TTC549 (cell line): Measurements from ENCODE around the gene NKTR.
"Not testable (repeated sequence)": the region's sequence is repeated elsewhere in the genome, so short reads cannot be mapped to it uniquely, and the experiment has no call there.

ENCODE experiments used
- FAIRE-seq: peaks from 2 replicates; lab custom pipeline; 2012; peaks lifted over from hg19 to GRCh38; lab: Jason Lieb, UNC

Gene NKTR

GRCh38 chr3:42597098-42597497 lies 3.4 kb upstream of the NKTR start:
- FAIRE-seq, result not testable (repeated sequence)

DNA sequence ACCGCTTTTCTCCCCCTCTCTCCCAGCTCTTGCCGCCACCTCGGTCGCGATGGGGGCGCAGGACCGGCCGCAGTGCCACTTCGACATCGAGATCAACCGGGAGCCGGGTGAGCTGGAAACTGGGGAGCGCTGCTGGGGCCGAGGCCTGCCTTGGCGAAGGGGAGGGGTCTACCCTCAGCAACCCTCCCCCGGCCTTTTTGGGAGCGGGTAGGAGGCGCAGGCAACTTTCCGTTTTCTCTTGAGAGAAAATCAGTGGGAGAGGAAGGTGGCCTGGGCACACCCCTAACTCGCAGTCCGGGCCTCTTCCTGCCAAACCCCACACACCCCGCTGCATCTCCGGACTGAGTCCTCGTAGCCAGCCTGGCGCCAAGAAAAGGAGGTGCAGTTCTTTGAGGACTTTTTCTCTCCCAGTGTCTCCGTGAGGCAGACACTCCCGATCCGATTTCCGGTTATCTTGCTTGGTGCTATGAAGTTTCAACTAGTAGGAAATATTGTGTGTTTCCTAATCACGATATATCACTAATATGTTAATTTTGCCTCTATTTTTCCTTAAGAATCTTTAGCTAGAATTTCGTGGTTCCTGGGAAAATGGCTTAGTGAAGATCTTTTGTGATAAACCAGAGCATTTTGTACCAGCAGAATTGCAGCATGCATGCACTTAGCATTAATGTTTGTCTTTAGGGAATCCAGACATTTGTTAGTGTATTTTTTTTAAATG lies 631 bp downstream of the NKTR start:
- no peak for FAIRE-seq

GRCh38 chr3:42601896-42602581 lies 1.6 kb downstream of the NKTR start:
- FAIRE-seq, result no peak

GRCh38 chr3:42602961-42603360 lies 2.5 kb downstream of the NKTR start:
- FAIRE-seq, result no peak

- FAIRE-seq, result no peak
Observed at GRCh38 chr3:42605546-42606173, 5.2 kb downstream of the NKTR start.

GRCh38 chr3:42608581-42608980 lies 8.1 kb downstream of the NKTR start:
- no peak for FAIRE-seq

DNA sequence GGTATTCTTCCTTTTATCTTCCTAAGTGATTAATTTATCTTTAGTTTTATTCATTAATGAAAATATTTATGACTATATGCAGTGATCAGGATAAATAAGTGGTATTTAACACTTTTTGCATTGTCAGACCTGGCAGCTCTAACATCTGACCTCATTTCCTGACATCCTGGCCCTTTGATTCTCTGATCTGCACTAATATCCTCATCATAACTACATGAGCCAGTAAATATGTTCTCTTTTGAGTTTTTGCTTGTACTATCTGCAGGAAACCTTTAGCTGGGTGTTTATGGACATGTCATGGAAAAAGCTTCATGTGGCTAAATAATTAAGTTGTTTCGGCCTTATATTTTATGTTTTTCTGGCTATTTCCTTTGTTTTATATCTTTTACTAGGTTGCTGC lies 10.5 kb downstream of the NKTR start:
- no peak for FAIRE-seq

- FAIRE-seq, result no peak
Observed at GRCh38 chr3:42612217-42612616, 11.7 kb downstream of the NKTR start.

GRCh38 chr3:42612928-42613327 lies 12.4 kb downstream of the NKTR start:
- FAIRE-seq, result no peak

- no peak for FAIRE-seq
Observed at GRCh38 chr3:42613462-42613861, 13.0 kb downstream of the NKTR start.

GRCh38 chr3:42631620-42632019 lies 31.1 kb downstream of the NKTR start:
- no peak for FAIRE-seq

- FAIRE-seq, result no peak
Observed at GRCh38 chr3:42632146-42632545, 31.7 kb downstream of the NKTR start.

- FAIRE-seq, result no peak
Observed at GRCh38 chr3:42633544-42633943, 33.1 kb downstream of the NKTR start.

GRCh38 chr3:42635111-42635510 lies 34.6 kb downstream of the NKTR start:
- FAIRE-seq, result no peak

GRCh38 chr3:42637001-42637400 lies 36.5 kb downstream of the NKTR start:
- no peak for FAIRE-seq

- no peak for FAIRE-seq
Observed at GRCh38 chr3:42638339-42638842, 37.9 kb downstream of the NKTR start.

GRCh38 chr3:42639192-42639591 lies 38.7 kb downstream of the NKTR start:
- FAIRE-seq, result no peak

DNA sequence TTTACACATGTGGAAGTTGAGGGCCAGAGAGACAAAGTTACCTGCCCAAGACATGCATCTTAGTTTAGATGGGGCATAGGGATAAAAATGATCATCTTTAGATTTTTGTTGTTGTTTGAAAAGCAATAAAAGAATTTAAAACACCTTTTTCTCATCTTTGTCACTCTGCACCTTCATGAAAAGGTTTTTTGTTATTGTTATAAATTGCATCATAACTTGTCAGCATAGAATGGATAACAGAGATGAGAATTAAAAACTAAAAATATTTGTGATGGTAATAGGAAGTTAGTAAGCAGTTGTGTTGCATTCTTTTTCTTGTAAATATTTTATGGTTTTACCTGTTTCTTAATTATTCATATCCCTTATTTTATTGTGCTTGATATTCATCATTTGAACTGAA lies 39.6 kb downstream of the NKTR start:
- FAIRE-seq, result no peak

DNA sequence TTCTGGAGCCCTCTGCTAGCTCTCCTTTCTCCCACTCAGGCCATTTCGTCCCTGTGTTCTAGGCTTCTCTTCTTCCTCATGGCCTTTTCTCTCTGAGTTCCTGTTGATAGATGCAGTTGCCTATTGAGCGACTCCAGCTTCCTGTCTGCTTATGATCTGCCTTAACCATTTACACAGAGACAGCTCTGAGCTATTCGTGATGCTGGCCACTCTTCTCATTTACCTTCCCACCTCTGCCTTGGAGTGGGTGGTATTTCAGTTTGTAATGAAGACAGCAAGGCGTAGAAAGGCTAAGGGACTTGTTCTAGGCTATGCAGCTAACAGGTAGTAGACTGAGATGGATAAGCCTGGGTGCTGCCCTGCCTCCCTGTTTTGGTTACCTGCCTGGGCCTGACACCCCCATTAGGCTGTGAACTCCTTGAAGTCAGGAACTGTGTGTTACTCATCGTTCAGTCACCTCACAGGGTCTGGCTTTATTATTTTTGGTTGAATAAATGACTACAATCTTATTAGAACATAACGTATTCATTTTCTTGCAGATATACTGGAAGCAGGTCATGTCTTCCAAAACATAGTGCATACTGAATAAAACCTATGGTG lies 40.4 kb downstream of the NKTR start:
- no peak for FAIRE-seq

DNA sequence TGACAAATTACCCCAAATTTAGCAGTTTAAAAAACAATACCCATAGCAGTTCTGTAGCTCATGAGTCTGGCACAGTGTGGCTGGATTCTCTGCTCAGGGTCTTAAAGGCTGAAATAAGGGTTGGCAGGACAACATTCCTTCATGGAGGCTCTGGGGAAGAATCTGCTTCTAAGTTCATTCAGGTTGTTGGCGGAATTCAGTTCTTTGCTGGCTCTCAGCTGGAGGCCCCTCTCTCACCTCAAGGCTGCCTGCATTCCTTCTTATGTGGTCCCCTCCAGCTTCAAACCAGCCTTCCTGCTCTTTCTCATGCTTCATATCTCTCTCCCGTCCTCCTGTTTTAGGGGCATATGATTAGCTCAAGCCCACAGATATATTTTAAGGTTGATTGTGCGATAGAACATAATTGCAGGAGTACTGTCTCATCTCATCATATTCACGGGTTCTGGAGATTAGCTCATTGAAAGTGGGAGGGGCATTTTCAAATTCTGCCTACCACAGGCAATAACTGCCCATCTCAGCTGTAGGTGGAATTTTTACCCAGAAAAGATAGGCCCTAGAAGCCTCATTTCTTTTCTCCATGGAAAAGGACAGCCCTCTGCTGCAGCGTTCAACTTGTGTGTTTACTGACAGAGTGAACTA lies 47.5 kb downstream of the NKTR start:
- FAIRE-seq, result no peak

DNA sequence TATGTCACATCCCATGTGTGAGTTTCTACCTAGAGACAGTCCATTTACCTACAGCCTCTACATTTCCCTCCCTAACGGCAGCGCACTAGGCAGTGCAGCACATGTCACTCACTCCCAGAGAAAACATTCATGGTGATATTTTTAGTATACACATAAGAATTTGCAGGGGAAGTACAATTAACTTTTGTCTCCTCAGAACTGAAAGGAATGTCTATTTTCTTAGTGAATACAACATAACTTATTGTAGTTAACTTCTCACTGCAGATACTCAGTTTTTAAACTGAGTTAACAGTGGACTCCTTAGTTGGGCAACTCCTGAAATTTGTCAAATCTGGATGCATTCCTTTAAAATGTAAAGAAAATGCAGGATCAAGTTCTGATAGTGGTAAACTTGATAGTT lies 48.5 kb downstream of the NKTR start:
- FAIRE-seq, result no peak

- no peak for FAIRE-seq
Observed at GRCh38 chr3:42649783-42650182, 49.3 kb downstream of the NKTR start.
